Measurements from ENCODE around the gene AGER.

AGER gene

DNA sequence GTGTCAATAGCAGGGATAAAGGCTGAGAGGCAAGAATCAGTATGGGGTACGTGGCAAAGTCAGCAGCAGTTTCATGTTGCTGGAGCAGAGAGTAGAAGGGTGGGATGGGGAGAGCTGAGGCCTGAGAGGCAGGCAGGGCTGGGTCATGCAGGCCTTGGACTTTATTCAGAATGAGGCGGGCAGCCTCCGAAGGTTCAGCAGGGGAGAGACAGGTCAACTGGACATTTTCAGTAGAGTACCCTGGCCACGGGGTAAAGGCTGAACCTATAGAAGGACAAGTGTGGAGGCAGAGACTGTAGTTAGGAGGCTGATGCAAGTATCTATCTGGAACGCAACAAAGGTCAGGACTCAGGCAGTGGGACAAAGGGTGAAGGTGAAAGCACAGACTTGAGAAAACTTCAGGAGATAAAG lies 26.1 kb upstream of the AGER start:
- TF ChIP-seq, protein P1, sequence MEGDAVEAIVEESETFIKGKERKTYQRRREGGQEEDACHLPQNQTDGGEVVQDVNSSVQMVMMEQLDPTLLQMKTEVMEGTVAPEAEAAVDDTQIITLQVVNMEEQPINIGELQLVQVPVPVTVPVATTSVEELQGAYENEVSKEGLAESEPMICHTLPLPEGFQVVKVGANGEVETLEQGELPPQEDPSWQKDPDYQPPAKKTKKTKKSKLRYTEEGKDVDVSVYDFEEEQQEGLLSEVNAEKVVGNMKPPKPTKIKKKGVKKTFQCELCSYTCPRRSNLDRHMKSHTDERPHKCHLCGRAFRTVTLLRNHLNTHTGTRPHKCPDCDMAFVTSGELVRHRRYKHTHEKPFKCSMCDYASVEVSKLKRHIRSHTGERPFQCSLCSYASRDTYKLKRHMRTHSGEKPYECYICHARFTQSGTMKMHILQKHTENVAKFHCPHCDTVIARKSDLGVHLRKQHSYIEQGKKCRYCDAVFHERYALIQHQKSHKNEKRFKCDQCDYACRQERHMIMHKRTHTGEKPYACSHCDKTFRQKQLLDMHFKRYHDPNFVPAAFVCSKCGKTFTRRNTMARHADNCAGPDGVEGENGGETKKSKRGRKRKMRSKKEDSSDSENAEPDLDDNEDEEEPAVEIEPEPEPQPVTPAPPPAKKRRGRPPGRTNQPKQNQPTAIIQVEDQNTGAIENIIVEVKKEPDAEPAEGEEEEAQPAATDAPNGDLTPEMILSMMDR (conservative IDR thresholded peaks at IDR 0.05; ENCODE audit: low read depth, low read length): no peak
- no peak overlapping the region for H3K4me3 ChIP-seq (ENCODE audit: low read depth, low read length)
- DNase-seq (ENCODE audit: low read depth): no peak

DNA sequence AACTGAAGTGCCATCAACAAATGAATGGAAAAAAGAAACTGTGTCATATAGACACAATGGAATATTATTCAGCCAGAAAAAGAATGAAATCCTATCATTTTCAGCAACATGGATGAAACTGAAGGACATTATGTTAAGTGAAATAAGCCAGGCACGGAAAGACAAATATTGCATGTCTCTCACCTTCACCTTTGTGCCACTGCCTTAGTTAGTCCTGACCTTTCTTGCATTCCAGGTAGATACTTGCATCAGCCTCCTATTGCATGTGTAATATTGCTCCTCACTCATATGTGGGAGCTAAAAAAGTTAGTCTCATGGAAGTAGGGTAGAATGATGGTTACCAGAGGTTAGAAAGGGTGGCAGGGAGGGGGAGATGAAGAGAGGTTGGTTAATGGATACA lies 24.9 kb upstream of the AGER start:
- TF ChIP-seq, protein P1 (conservative IDR thresholded peaks at IDR 0.05; ENCODE audit: low read depth, low read length): no peak
- no peak overlapping the region for H3K4me3 ChIP-seq (ENCODE audit: low read depth, low read length)
- DNase-seq (ENCODE audit: low read depth): no peak

DNA sequence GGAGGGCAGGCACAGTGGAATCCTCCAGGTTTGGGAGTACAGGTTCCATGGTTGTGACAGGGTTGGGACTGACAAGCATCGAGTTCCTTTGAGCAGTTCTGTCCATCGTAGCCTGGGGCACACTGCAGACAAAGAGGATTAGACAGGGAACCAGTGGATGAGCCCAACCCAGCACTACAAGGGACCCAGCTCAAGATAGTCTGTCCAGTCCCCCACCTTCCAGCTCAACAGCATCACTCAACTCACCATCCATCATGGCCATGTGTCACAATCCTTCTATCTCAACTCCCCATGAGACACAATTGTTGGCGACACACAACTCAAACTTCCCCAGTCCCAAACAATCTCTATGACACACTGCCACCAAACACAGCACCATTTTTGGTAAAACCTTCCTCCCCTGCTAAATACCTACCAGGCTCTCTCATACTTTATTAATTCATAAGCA lies 20.2 kb upstream of the AGER start:
- no peak overlapping the region for H3K4me3 ChIP-seq (ENCODE audit: low read depth, low read length)
- TF ChIP-seq, protein P1 (conservative IDR thresholded peaks at IDR 0.05; ENCODE audit: low read depth, low read length): no peak
- DNase-seq (ENCODE audit: low read depth): no peak

DNA sequence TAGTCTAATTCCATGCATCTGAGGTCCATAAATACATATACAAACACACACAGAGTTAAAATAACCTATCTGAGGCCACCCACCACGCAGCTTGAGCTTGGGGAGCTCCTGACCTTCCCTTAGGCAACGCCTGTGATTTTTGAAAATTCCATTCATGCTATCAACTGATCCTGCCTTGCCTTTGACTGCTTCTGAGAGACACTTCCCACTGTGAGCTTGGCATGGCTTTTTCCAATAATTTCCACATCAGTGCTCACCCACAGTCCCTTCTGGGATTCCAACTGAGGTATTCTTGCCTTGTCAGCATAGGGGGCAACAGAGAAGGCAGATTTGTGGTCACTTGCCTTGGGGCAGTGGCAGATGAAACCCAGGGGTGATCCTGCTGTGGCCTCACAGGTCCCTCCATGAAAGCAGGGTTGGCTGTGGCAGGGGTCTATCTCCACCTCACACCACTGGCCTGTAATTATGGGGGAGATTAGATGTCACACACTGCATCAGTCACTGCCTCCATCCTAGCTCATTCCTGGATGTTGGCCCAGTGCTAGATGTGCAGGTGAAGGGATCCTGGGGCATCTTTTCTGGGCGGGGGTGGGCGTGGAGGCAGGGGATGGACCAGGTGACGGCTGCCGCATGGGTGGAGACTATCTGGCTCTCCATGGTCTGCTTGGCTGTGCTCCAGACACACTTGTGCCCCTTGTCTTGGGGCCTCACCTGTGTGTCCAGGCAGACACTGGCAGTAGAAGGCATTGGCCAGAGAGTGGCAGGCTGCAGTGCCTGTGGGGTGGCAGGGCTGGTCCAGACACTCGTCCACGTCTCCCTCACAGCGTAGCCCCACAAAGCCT lies 19.6 kb upstream of the AGER start:
- peak; percentile 6 for DNase-seq (ENCODE audit: low read depth)
- no peak overlapping the region for H3K4me3 ChIP-seq (ENCODE audit: low read depth, low read length)
- TF ChIP-seq, protein P1 (conservative IDR thresholded peaks at IDR 0.05; ENCODE audit: low read depth, low read length): no peak

DNA sequence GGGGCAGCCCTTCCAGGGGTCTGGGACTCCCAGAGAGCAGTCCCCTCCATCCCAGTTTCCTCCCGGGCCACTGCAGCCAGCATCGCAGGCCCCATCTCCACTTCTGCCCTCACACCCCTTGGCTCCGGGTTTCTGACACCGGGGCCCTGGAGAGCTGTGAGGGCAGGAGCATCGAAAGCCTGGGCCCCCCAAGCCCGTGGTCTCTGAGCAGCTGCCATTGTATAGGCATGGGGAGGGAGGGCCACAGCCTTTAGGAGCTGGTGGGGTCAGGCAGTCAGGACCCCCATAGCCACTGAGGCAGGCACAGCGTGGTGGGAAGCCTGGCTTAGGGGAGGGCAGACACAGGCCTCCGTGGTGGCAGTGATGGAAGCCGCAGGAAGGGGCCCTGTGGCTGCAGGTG lies 18.1 kb upstream of the AGER start:
- DNase-seq (ENCODE audit: low read depth): no peak
- H3K4me3 ChIP-seq (ENCODE audit: low read depth, low read length): no peak overlapping the region
- TF ChIP-seq, protein P1 (conservative IDR thresholded peaks at IDR 0.05; ENCODE audit: low read depth, low read length): no peak

DNA sequence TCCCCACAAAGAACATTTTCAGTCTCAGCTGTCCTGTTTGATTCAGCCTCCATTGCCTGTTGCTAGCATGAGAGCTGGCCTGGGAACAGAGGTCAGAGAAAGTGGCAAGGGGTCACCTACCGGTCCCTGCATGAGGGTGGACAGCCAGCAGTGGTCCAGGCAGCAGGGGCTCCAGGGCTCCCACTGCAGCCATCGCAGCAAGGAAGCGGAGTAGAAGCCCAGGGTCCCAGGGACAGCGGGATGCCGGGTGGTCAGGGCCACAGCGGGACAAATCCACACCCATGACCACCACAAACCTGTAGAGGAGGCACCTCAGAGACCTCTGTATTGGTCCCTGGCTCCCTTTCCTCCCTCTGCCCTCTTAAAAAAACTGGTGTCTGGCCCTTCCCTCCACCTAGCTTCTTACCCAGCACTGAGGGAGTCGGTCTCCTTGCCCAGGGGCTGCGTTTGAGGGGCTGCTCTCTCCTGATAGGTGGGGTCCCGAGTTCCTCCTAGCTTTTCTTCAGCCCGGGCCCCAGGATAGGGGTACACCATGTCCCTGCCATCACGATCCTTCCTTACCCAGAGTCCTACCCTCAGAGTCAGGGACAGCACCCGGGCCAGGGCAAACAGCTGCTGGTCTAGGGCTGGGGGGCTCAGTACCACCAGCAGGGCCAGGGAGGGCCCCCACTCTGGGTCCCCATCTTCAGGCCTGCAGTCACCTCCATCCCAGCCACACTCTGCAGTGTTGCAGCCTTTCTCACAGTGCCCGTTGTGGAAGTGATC lies 16.8 kb upstream of the AGER start:
- no peak overlapping the region for H3K4me3 ChIP-seq (ENCODE audit: low read depth, low read length)
- TF ChIP-seq, protein P1 (conservative IDR thresholded peaks at IDR 0.05; ENCODE audit: low read depth, low read length): no peak
- DNase-seq (ENCODE audit: low read depth): no peak

Data from choroid plexus epithelial cell (primary cell).